Measurements from ENCODE around the gene CDC7. TPM values are rescaled to one million over a fixed set of nuclear protein-coding genes. Genes with fewer than 3 reads are reported as not detected.
A peak's percentile ranks its signal among the peaks of the same experiment; 100 is the strongest.
"Not testable (repeated sequence)": the region's sequence is repeated elsewhere in the genome, so short reads cannot be mapped to it uniquely, and the experiment has no call there.

The CDC7 gene
- 2.4 TPM for total RNA-seq
- long read RNA-seq, partial matches to known transcripts: 1 of 4 reads
- long read RNA-seq, other reads (novel, unspliced or antisense): 1 of 4 reads

GRCh38 chr1:91500756-91501522, at the start of gene CDC7:
CDC7 (plus strand) TSS chr1:91500851; CDS start chr1:91501717, 866 bp downstream.
- peak; percentile 97 for DNase-seq (ENCODE audit: low spot score)

GRCh38 chr1:91454136-91454535, 46.5 kb upstream of the CDC7 start:
- DNase-seq (ENCODE audit: low spot score): no peak

- DNase-seq (ENCODE audit: low spot score): no peak
Measured at GRCh38 chr1:91455334-91455733, 45.3 kb upstream of the CDC7 start.

GRCh38 chr1:91455896-91456295, 44.8 kb upstream of the CDC7 start:
- DNase-seq (ENCODE audit: low spot score): no peak

- DNase-seq (ENCODE audit: low spot score): not testable (repeated sequence)
Measured at GRCh38 chr1:91465350-91465749, 35.3 kb upstream of the CDC7 start.

GRCh38 chr1:91476533-91477217, 24.0 kb upstream of the CDC7 start:
- no peak for DNase-seq (ENCODE audit: low spot score)

GRCh38 chr1:91487469-91487868, 13.2 kb upstream of the CDC7 start:
- DNase-seq (ENCODE audit: low spot score): no peak

GRCh38 chr1:91490501-91490900, 10.2 kb upstream of the CDC7 start:
- no peak for DNase-seq (ENCODE audit: low spot score)

- no peak for DNase-seq (ENCODE audit: low spot score)
Measured at GRCh38 chr1:91498035-91498434, 2.6 kb upstream of the CDC7 start.

- DNase-seq (ENCODE audit: low spot score): no peak
Measured at GRCh38 chr1:91498498-91499245, 2.0 kb upstream of the CDC7 start.

- no peak for DNase-seq (ENCODE audit: low spot score)
Measured at GRCh38 chr1:91499346-91499745, 1.3 kb upstream of the CDC7 start.

- no peak for DNase-seq (ENCODE audit: low spot score)
Measured at GRCh38 chr1:91499904-91500755, 521 bp upstream of the CDC7 start.

GRCh38 chr1:91501523-91501851, 836 bp downstream of the CDC7 start:
- DNase-seq (ENCODE audit: low spot score): no peak

- no peak for DNase-seq (ENCODE audit: low spot score)
Measured at GRCh38 chr1:91501971-91502671, 1.5 kb downstream of the CDC7 start.

GRCh38 chr1:91502672-91503184, 2.1 kb downstream of the CDC7 start:
- DNase-seq (ENCODE audit: low spot score): no peak

- no peak for DNase-seq (ENCODE audit: low spot score)
Measured at GRCh38 chr1:91503332-91503900, 2.8 kb downstream of the CDC7 start.

- DNase-seq (ENCODE audit: low spot score): no peak
Measured at GRCh38 chr1:91503975-91504530, 3.4 kb downstream of the CDC7 start.

- no peak for DNase-seq (ENCODE audit: low spot score)
Measured at GRCh38 chr1:91505086-91505485, 4.4 kb downstream of the CDC7 start.

- DNase-seq (ENCODE audit: low spot score): no peak
Measured at GRCh38 chr1:91506071-91506470, 5.4 kb downstream of the CDC7 start.

GRCh38 chr1:91507328-91507727, 6.7 kb downstream of the CDC7 start:
- no peak for DNase-seq (ENCODE audit: low spot score)

All from mesenteric fat pad (tissue), 1 donor.